ENCODE measurements around the gene SERPINA1.

DNA sequence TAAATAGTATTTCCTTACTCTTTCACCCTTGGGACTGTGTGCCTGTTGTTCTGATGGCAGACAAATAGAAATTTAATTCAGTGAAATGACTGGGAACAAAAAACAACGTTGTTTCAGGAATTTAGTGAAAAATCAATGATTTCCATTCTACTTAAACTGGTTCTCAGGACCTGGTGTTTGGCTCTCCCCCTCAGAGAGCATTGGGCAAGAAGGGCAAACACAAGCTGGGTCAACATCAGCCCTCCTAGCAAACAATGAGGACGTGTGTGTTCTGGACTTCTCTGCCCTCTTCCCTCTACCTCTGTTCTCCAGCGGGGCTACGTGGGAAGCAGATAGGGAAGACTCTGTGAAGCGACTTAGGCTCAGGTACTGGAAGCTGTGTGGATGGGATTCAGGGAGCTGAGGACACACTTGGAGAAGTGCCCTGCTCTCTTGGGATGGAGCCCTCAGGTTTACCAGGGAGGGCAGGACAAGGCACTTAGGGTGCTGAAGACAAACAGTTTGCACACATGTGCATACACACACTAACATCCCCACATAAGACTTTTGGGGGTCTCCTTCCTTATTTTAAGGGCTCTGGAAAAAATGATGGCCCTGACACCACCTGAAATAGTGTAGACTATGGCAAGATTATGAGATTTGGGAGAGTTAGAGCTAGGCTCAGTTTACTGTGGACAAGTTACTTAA is 7.6 kb upstream of the SERPINA1 start:
- TF ChIP-seq POLR2A (IDR thresholded peaks at IDR 0.05; ENCODE audit: low read depth, low read length) (no peak), POLR2AphosphoS5 (IDR thresholded peaks at IDR 0.05; ENCODE audit: low read depth, low read length) (no peak), TAF1 (IDR thresholded peaks at IDR 0.05; ENCODE audit: low read depth, low read length) (no peak), SPI1 (IDR thresholded peaks at IDR 0.05; ENCODE audit: low read depth, low read length) (no peak), POU2F2 (IDR thresholded peaks at IDR 0.05; ENCODE audit: low read depth, low read length) (no peak), PAX5 (IDR thresholded peaks at IDR 0.05; ENCODE audit: insufficient read depth, low read length, severe bottlenecking) (no peak)
